PFSK-1 (cell line): ENCODE results near the gene ZNF282.

ENCODE experiments used
- POLR2AphosphoS5 ChIP-seq: IDR thresholded peaks from 2 replicates; pipeline ENCODE4 v1.6.1; 2012; ENCODE audit warnings: low read depth, mild to moderate bottlenecking, control low read depth, low read length, moderate library complexity
- SIN3A ChIP-seq: IDR thresholded peaks from 2 replicates; pipeline ENCODE4 v1.6.1; 2012; ENCODE audit warnings: mild to moderate bottlenecking, low read length, moderate library complexity, borderline replicate concordance; ENCODE audit not compliant: insufficient read depth
- TAF1 ChIP-seq: IDR thresholded peaks from 2 replicates; pipeline ENCODE4 v1.6.1; 2012; ENCODE audit warnings: low read length, control low read depth, borderline replicate concordance; ENCODE audit not compliant: insufficient read depth
- TF ChIP-seq, protein P1 (sequence below), 2 experiments: IDR thresholded peaks; 2 replicates each; pipeline versions ENCODE4 v1.6.1 to v1.8.0; 2011 to 2012; ENCODE audit warnings: low read depth in 2 of 2, low read length in 2 of 2, control low read depth in 1 of 2, inconsistent platforms in 1 of 2, mild to moderate bottlenecking in 1 of 2, moderate library complexity in 1 of 2; ENCODE audit not compliant: insufficient read depth in 1 of 2

DNA sequence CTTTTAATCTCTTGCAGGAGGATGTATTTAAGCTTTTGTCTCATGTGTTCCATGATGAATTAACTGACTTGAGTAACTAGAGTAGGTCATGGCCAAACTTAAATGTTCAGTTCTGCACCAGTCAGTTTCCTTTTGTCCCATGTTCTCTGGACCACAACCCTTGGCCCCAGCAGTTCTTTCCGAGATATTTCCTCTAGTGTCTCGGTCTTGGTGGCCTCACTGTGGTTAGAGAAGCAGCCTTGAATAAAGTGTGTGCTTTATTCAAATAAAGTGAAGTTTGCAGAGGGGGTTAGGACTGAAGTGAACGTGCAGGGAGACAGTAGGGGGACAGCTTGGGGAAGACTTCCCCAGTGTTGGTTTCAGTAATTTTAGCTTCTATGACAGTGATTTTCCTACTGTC, 53.4 kb downstream of the ZNF282 start:
- TF ChIP-seq TAF1 (no peak), SIN3A (no peak), POLR2AphosphoS5 (no peak)
- TF ChIP-seq, protein P1, sequence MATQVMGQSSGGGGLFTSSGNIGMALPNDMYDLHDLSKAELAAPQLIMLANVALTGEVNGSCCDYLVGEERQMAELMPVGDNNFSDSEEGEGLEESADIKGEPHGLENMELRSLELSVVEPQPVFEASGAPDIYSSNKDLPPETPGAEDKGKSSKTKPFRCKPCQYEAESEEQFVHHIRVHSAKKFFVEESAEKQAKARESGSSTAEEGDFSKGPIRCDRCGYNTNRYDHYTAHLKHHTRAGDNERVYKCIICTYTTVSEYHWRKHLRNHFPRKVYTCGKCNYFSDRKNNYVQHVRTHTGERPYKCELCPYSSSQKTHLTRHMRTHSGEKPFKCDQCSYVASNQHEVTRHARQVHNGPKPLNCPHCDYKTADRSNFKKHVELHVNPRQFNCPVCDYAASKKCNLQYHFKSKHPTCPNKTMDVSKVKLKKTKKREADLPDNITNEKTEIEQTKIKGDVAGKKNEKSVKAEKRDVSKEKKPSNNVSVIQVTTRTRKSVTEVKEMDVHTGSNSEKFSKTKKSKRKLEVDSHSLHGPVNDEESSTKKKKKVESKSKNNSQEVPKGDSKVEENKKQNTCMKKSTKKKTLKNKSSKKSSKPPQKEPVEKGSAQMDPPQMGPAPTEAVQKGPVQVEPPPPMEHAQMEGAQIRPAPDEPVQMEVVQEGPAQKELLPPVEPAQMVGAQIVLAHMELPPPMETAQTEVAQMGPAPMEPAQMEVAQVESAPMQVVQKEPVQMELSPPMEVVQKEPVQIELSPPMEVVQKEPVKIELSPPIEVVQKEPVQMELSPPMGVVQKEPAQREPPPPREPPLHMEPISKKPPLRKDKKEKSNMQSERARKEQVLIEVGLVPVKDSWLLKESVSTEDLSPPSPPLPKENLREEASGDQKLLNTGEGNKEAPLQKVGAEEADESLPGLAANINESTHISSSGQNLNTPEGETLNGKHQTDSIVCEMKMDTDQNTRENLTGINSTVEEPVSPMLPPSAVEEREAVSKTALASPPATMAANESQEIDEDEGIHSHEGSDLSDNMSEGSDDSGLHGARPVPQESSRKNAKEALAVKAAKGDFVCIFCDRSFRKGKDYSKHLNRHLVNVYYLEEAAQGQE (IDR thresholded peaks at IDR 0.05; ENCODE audit: insufficient read depth in 1 of 2, low read depth in 2 of 2, low read length in 2 of 2) = no peak
